Trophoblast cell (in vitro differentiated cells and primary cell): Measurements from ENCODE around the gene TJP2.
A peak's percentile ranks its signal among the peaks of the same experiment; 100 is the strongest.

Experiments
- DNase-seq, 2 donors: peaks; one replicate each; pipeline ENCODE4 v3.0.0-alpha.2; 2016
- H2AFZ ChIP-seq: 2 replicates; pipeline ENCODE4 v1.6.1; 2013; ENCODE audit warnings: low read length, moderate library complexity, mild to moderate bottlenecking; ENCODE audit not compliant: insufficient read depth, poor library complexity
- H2AK5ac ChIP-seq: 2 replicates; pipeline ENCODE4 v1.6.1; 2013; ENCODE audit warnings: mild to moderate bottlenecking, low read length
- H2BK120ac ChIP-seq: 2 replicates; pipeline ENCODE4 v1.6.1; 2013; ENCODE audit warnings: low read length, mild to moderate bottlenecking, moderate library complexity; ENCODE audit not compliant: insufficient read depth, poor library complexity
- H2BK12ac ChIP-seq: 2 replicates; pipeline ENCODE4 v1.6.1; 2013; ENCODE audit warnings: mild to moderate bottlenecking, low read length, moderate library complexity
- H2BK5ac ChIP-seq: 2 replicates; pipeline ENCODE4 v1.6.1; 2013; ENCODE audit warnings: low read length, low read depth, moderate library complexity, mild to moderate bottlenecking; ENCODE audit not compliant: poor library complexity
- H3K14ac ChIP-seq: 2 replicates; pipeline ENCODE4 v1.6.1; 2013; ENCODE audit warnings: mild to moderate bottlenecking, low read length
- H3K18ac ChIP-seq: 2 replicates; pipeline ENCODE4 v1.6.1; 2013; ENCODE audit warnings: mild to moderate bottlenecking, low read length
- H3K23ac ChIP-seq: 2 replicates; pipeline ENCODE4 v1.6.1; 2013; ENCODE audit warnings: low read length
- H3K27ac ChIP-seq: 2 replicates; pipeline ENCODE4 v1.5.1; 2013; ENCODE audit warnings: low read depth, mild to moderate bottlenecking, inconsistent platforms, low read length, moderate library complexity
- H3K27me3 ChIP-seq: 2 replicates; pipeline ENCODE4 v1.6.1; 2013; ENCODE audit warnings: inconsistent platforms, mild to moderate bottlenecking, low read length, moderate library complexity; ENCODE audit not compliant: insufficient read depth
- H3K36me3 ChIP-seq, 2 experiments: 1 replicate in 1 of 2; 2 replicates in 1 of 2; pipeline ENCODE4 v1.6.1; 2013; ENCODE audit warnings: low read length in 2 of 2, mild to moderate bottlenecking in 2 of 2, moderate library complexity in 1 of 2; ENCODE audit not compliant: insufficient read depth in 2 of 2, control insufficient read depth in 1 of 2
- H3K4ac ChIP-seq: 2 replicates; pipeline ENCODE4 v1.6.1; 2013; ENCODE audit warnings: low read depth, mild to moderate bottlenecking, low read length, moderate library complexity
- H3K4me1 ChIP-seq, 2 experiments: 1 replicate in 1 of 2; 2 replicates in 1 of 2; pipeline ENCODE4 v1.6.1; 2013; ENCODE audit warnings: low read length in 2 of 2, mild to moderate bottlenecking in 2 of 2, moderate library complexity in 1 of 2; ENCODE audit not compliant: insufficient read depth in 2 of 2, control insufficient read depth in 1 of 2
- H3K4me2 ChIP-seq: 2 replicates; pipeline ENCODE4 v1.6.1; 2013; ENCODE audit warnings: inconsistent platforms, mild to moderate bottlenecking, low read length, moderate library complexity
- H3K4me3 ChIP-seq: 2 replicates; pipeline ENCODE4 v1.5.1; 2013; ENCODE audit warnings: mild to moderate bottlenecking, low read depth, low read length, inconsistent platforms
- H3K79me1 ChIP-seq: one replicate; pipeline ENCODE4 v1.6.1; 2013; ENCODE audit warnings: low read length
- H3K79me2 ChIP-seq: 2 replicates; pipeline ENCODE4 v1.6.1; 2013; ENCODE audit warnings: low read length, mild to moderate bottlenecking; ENCODE audit not compliant: control insufficient read depth, insufficient read depth, poor library complexity
- H3K9ac ChIP-seq: 2 replicates; pipeline ENCODE4 v1.6.1; 2013; ENCODE audit warnings: mild to moderate bottlenecking, low read length
- H3K9me3 ChIP-seq: 2 replicates; pipeline ENCODE4 v1.6.1; 2013; ENCODE audit warnings: low read depth, mild to moderate bottlenecking, control low read depth, inconsistent platforms, low read length; ENCODE audit not compliant: insufficient read depth
- H4K12ac ChIP-seq: 2 replicates; pipeline ENCODE4 v1.6.1; 2013; ENCODE audit warnings: low read depth, mild to moderate bottlenecking, low read length, moderate library complexity
- H4K8ac ChIP-seq: 2 replicates; pipeline ENCODE4 v1.6.1; 2013; ENCODE audit warnings: low read depth, mild to moderate bottlenecking, low read length, moderate library complexity
- H4K91ac ChIP-seq: one replicate; pipeline ENCODE4 v1.6.1; 2013; ENCODE audit warnings: low read depth, mild to moderate bottlenecking, low read length, moderate library complexity
- WGBS: extraction: QIAGEN DNeasy Blood & Tissue Kit; methylation state at CpG from one replicate; pipeline ENCODE4 v1.1.7; 2013; ENCODE audit warnings: missing lambda C conversion rate; ENCODE audit not compliant: insufficient read length, insufficient coverage; ENCODE audit errors: extremely low coverage; 5-methylcytosine and 5-hydroxymethylcytosine counted together

TJP2 gene

DNA sequence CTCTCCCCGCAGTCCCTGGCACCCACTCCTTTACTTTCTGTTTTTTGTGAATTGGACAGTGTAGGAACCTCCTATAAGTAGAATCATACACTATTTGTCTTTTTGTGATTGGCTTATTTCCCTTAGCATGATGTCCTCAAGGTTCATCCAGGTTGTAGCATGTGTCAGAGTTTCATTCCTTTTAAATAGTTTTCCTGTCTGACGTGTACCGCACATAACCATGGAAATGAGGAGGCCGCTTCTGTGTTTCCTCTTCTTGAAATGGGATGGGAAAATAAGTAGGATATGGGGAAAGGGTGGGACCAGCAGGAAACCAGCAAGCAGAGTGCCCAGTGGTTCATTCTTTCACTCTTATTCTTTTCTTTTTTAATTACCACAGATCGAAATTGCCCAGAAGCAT is 78.4 kb downstream of the TJP2 start:
- no peak overlapping the region for H2AK5ac ChIP-seq
- peaks cover 47 to 62% of the 10 kb centered on the region in 2 experiments for H3K36me3 ChIP-seq
- no CpG with 5 or more reads among the region's 5 CpGs for WGBS
- H2AFZ ChIP-seq = no peak overlapping the region
- no peak overlapping the region for H3K27ac ChIP-seq
- no peaks in the 10 kb centered on the region for H3K79me1 ChIP-seq
- H2BK5ac ChIP-seq = no peak overlapping the region
- H4K12ac ChIP-seq = no peak overlapping the region
- H3K23ac ChIP-seq = no peak overlapping the region
- no peaks in the 10 kb centered on the region for H3K4me1 ChIP-seq
- H3K9ac ChIP-seq = no peak overlapping the region
- no peak overlapping the region for H3K18ac ChIP-seq
- H3K14ac ChIP-seq = no peak overlapping the region
- no peak overlapping the region for H4K91ac ChIP-seq
- no peak overlapping the region for H3K4me3 ChIP-seq
- H3K4me2 ChIP-seq = no peak overlapping the region
- no peak for DNase-seq
- H3K9me3 ChIP-seq = peaks cover 4% of the 10 kb centered on the region
- H2BK120ac ChIP-seq = no peak overlapping the region
- H3K79me2 ChIP-seq = no peaks in the 10 kb centered on the region
- H4K8ac ChIP-seq = no peak overlapping the region
- no peaks in the 10 kb centered on the region for H3K27me3 ChIP-seq
- no peak overlapping the region for H3K4ac ChIP-seq
- no peak overlapping the region for H2BK12ac ChIP-seq

DNA sequence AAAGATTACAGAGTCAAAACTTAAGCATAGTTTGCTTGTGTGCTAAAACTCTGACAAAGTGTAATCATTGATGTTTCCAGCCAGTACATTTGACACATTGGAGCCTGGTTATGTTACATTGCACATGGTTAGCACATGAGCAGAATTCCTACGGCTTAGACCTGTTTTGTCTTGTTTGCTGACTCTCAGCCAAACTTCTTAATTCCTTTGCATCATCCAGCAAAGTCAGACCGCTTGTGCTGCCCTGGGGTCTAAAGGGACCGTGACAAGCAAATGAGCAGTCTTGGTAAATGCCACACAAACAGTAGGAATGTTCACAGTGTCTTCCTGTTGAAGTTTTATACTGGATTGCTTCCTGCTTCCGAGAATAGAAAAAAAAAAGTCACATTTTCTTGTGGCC is 79.0 kb downstream of the TJP2 start:
- Histone ChIP-seq H2BK120ac (no peak overlapping the region), H3K14ac (no peak overlapping the region), H3K79me2 (no peaks in the 10 kb centered on the region), H4K91ac (no peak overlapping the region), H3K4ac (no peak overlapping the region), H3K27ac (no peak overlapping the region), H3K18ac (no peak overlapping the region), H4K8ac (no peak overlapping the region), H2BK12ac (no peak overlapping the region), H3K9ac (no peak overlapping the region), H2AK5ac (no peak overlapping the region), H3K4me3 (no peak overlapping the region), H3K27me3 (no peaks in the 10 kb centered on the region), H3K4me1 (no peaks in the 10 kb centered on the region), H2BK5ac (no peak overlapping the region), H3K4me2 (no peak overlapping the region), H3K9me3 (peaks cover 3% of the 10 kb centered on the region), H2AFZ (no peak overlapping the region), H3K36me3 (peaks cover 46 to 56% of the 10 kb centered on the region in 2 experiments), H4K12ac (no peak overlapping the region), H3K79me1 (no peaks in the 10 kb centered on the region), H3K23ac (no peak overlapping the region)
- WGBS = no CpG with 5 or more reads among the region's 4 CpGs
- DNase-seq = no peak

DNA sequence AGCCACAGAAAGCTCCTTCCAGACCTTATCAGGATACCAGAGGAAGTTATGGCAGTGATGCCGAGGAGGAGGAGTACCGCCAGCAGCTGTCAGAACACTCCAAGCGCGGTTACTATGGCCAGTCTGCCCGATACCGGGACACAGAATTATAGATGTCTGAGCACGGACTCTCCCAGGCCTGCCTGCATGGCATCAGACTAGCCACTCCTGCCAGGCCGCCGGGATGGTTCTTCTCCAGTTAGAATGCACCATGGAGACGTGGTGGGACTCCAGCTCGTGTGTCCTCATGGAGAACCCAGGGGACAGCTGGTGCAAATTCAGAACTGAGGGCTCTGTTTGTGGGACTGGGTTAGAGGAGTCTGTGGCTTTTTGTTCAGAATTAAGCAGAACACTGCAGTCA is 80.1 kb downstream of the TJP2 start:
- no peak overlapping the region for H3K14ac ChIP-seq

DNA sequence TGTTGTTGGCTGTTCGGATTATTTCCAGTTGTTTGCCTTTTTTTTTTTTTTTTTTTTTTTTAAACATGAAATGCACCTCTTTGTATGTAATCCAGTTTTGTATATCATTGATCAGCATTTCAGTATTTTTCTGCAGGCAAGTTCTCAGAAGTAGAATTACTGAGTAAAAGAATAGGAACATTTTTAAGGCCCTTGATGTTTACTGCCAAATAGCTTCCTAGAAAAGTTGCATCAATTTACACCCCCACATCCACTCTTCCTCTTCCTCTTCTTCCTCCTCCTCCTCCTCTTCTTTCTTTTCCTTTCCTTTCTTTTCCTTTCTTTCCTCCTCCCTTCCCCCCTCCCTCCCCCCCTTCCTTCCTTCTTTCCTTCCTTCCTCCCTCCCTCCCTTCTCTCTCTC is 81.5 kb downstream of the TJP2 start:
- H2BK12ac ChIP-seq = no peak overlapping the region
- peaks cover 3% of the 10 kb centered on the region for H3K9me3 ChIP-seq
- no peak overlapping the region for H2AK5ac ChIP-seq
- H3K27ac ChIP-seq = no peak overlapping the region
- no peak overlapping the region for H4K8ac ChIP-seq
- no peak overlapping the region for H4K12ac ChIP-seq
- H3K4me2 ChIP-seq = no peak overlapping the region
- no peaks in the 10 kb centered on the region for H3K4me1 ChIP-seq
- H3K27me3 ChIP-seq = no peaks in the 10 kb centered on the region
- DNase-seq = no peak
- no peak overlapping the region for H3K18ac ChIP-seq
- no peak overlapping the region for H3K14ac ChIP-seq
- no peak overlapping the region for H3K4me3 ChIP-seq
- no peak overlapping the region for H2AFZ ChIP-seq
- H3K36me3 ChIP-seq = peaks cover 35 to 43% of the 10 kb centered on the region in 2 experiments
- no peaks in the 10 kb centered on the region for H3K79me1 ChIP-seq
- no peak overlapping the region for H3K9ac ChIP-seq
- no peaks in the 10 kb centered on the region for H3K79me2 ChIP-seq
- no peak overlapping the region for H2BK120ac ChIP-seq
- WGBS = no CpG with 5 or more reads among the region's 1 CpG
- no peak overlapping the region for H3K4ac ChIP-seq
- H2BK5ac ChIP-seq = no peak overlapping the region
- H3K23ac ChIP-seq = no peak overlapping the region
- H4K91ac ChIP-seq = no peak overlapping the region

More for the DNA sequence above, 80.1 kb downstream of the TJP2 start:
- WGBS = no CpG with 5 or more reads among the region's 11 CpGs
- Histone ChIP-seq H3K36me3 (peaks cover 41 to 50% of the 10 kb centered on the region in 2 experiments), H3K79me2 (no peaks in the 10 kb centered on the region), H3K4me3 (no peak overlapping the region), H4K91ac (no peak overlapping the region), H3K9me3 (peaks cover 3% of the 10 kb centered on the region), H3K4me1 (no peaks in the 10 kb centered on the region), H4K8ac (no peak overlapping the region), H4K12ac (peak overlapping the region; percentile 32), H3K27ac (no peak overlapping the region), H3K79me1 (no peaks in the 10 kb centered on the region), H3K18ac (no peak overlapping the region), H2AK5ac (no peak overlapping the region), H3K27me3 (no peaks in the 10 kb centered on the region), H2BK120ac (no peak overlapping the region), H3K9ac (no peak overlapping the region), H3K4me2 (no peak overlapping the region), H2AFZ (no peak overlapping the region), H2BK12ac (no peak overlapping the region), H3K23ac (no peak overlapping the region), H3K4ac (no peak overlapping the region), H2BK5ac (no peak overlapping the region)
- DNase-seq = no peak
